SU-DHL-6 (cell line): ENCODE results near the gene IFI30.

Source experiments
- H2AFZ ChIP-seq: fragments of 200-600 bp; sonication (generic); 2 replicates; pipeline ENCODE4 v1.6.1; 2014; ENCODE audit warnings: low read depth, mild to moderate bottlenecking, moderate library complexity, mixed read lengths, antibody characterized with exemption, low read length; ENCODE audit not compliant: severe bottlenecking
- H3F3A ChIP-seq: fragments of 200-600 bp; shearing (Covaris generic); 2 replicates; pipeline ENCODE4 v1.6.0; 2016; ENCODE audit warnings: antibody characterized with exemption, mild to moderate bottlenecking; ENCODE audit not compliant: insufficient read depth
- H3K27ac ChIP-seq: fragments of 200-600 bp; sonication (generic); 2 replicates; pipeline ENCODE4 v1.5.1; 2016; ENCODE audit warnings: low read depth, mild to moderate bottlenecking, low read length, moderate library complexity, mixed read lengths
- H3K27me3 ChIP-seq: fragments of 200-600 bp; sonication (generic), shearing (Covaris generic); 2 replicates; pipeline ENCODE4 v1.6.0; 2014; ENCODE audit warnings: mild to moderate bottlenecking, low read length
- H3K36me3 ChIP-seq: fragments of 200-600 bp; sonication (generic); 2 replicates; pipeline ENCODE4 v1.6.1; 2014; ENCODE audit warnings: mild to moderate bottlenecking, low read length, mixed read lengths
- H3K4me2 ChIP-seq: fragments of 300-600, 200-600 bp; shearing (Covaris generic), sonication (generic); 2 replicates; pipeline ENCODE4 v1.6.0; 2014; ENCODE audit warnings: low read length, low read depth, mild to moderate bottlenecking; ENCODE audit not compliant: poor library complexity, severe bottlenecking
- H3K4me3 ChIP-seq: fragments of 200-600 bp; sonication (generic); 2 replicates; pipeline ENCODE4 v1.5.1; 2014; ENCODE audit warnings: antibody characterized with exemption, low read length, mild to moderate bottlenecking, mixed read lengths; ENCODE audit not compliant: insufficient read depth, poor library complexity, severe bottlenecking
- H3K79me2 ChIP-seq: fragments of 200-600 bp; sonication (generic); 2 replicates; pipeline ENCODE4 v1.6.1; 2014; ENCODE audit warnings: mild to moderate bottlenecking, low read length, moderate library complexity; ENCODE audit not compliant: insufficient read depth
- H3K9ac ChIP-seq: fragments of 200-600 bp; sonication (generic); 2 replicates; pipeline ENCODE4 v1.7.0; 2014; ENCODE audit warnings: mild to moderate bottlenecking, low read length
- H3K9me2 ChIP-seq: fragments of 200-600 bp; sonication (generic); replicated peaks from 2 replicates; pipeline ENCODE4 v1.6.1; 2014; ENCODE audit warnings: low read length; ENCODE audit not compliant: insufficient read depth
- H3K9me3 ChIP-seq: fragments of 200-600 bp; sonication (generic); 2 replicates; pipeline ENCODE4 v1.6.1; 2014; ENCODE audit warnings: low read length, mixed read lengths; ENCODE audit not compliant: insufficient read depth
- H4K20me1 ChIP-seq: fragments of 200-600 bp; sonication (generic); 2 replicates; pipeline ENCODE4 v1.6.1; 2014; ENCODE audit warnings: low read depth, mild to moderate bottlenecking, antibody characterized with exemption, low read length, moderate library complexity, mixed read lengths
- EZH2phosphoT487 ChIP-seq: fragments of 200-600 bp; sonication (generic), shearing (Covaris generic); conservative IDR thresholded peaks from 2 replicates; pipeline ENCODE4 v1.6.1; 2018; ENCODE audit warnings: mild to moderate bottlenecking, antibody characterized with exemption, low read length, moderate library complexity, mixed read lengths
- TF ChIP-seq, protein P1 (sequence below): fragments of 200-600 bp; sonication (generic); IDR thresholded peaks from one replicate; pipeline ENCODE4 v1.5.1; 2017; ENCODE audit warnings: antibody characterized with exemption, mild to moderate bottlenecking, low read length, moderate library complexity; ENCODE audit not compliant: insufficient read depth, poor library complexity, severe bottlenecking

IFI30 gene

GRCh38 chr19:18196511-18196845, 22.9 kb downstream of the IFI30 start:
- H4K20me1 ChIP-seq, result no peaks in the 10 kb centered on the region; the same call in 1 of the 2 replicates
- TF ChIP-seq, protein P1, sequence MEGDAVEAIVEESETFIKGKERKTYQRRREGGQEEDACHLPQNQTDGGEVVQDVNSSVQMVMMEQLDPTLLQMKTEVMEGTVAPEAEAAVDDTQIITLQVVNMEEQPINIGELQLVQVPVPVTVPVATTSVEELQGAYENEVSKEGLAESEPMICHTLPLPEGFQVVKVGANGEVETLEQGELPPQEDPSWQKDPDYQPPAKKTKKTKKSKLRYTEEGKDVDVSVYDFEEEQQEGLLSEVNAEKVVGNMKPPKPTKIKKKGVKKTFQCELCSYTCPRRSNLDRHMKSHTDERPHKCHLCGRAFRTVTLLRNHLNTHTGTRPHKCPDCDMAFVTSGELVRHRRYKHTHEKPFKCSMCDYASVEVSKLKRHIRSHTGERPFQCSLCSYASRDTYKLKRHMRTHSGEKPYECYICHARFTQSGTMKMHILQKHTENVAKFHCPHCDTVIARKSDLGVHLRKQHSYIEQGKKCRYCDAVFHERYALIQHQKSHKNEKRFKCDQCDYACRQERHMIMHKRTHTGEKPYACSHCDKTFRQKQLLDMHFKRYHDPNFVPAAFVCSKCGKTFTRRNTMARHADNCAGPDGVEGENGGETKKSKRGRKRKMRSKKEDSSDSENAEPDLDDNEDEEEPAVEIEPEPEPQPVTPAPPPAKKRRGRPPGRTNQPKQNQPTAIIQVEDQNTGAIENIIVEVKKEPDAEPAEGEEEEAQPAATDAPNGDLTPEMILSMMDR, result no peak
- TF ChIP-seq EZH2phosphoT487, result no peak
- H3K79me2 ChIP-seq, result peaks cover 10% of the 10 kb centered on the region
- H3K27ac ChIP-seq, result no peak overlapping the region
- H3K27me3 ChIP-seq, result no peaks in the 10 kb centered on the region
- peaks cover 21% of the 10 kb centered on the region for H3F3A ChIP-seq
- no peak overlapping the region for H3K9ac ChIP-seq
- H3K9me2 ChIP-seq, result no peaks in the 10 kb centered on the region
- no peak overlapping the region for H3K4me3 ChIP-seq
- no peak overlapping the region for H2AFZ ChIP-seq
- H3K4me2 ChIP-seq, result no peak overlapping the region
- no peaks in the 10 kb centered on the region for H3K36me3 ChIP-seq
- H3K9me3 ChIP-seq, result no peaks in the 10 kb centered on the region

DNA sequence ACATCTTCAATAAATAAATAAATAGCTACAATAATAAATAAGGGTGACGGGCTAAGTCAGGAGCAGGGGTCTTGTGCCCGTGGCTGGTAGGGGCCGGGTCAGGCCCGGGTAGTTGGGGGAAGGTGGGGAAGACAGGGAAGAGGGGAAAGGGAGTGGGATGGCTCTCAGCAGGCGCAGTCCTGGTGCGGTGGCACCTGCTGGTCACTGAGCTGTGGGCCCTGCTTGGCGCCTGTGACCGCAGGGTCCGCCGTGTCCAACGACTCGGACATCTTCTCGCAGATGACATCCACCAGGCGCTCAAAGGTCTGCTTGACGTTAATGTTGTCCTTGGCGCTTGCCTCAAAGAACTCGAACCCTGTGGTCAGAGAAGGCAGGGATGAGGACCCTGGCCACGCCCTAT, 23.7 kb downstream of the IFI30 start:
- TF ChIP-seq EZH2phosphoT487, result no peak
- TF ChIP-seq, protein P1, result no peak
- no peak overlapping the region for H3K4me3 ChIP-seq
- no peak overlapping the region for H3K27ac ChIP-seq
- no peaks in the 10 kb centered on the region for H3K27me3 ChIP-seq
- H3K9me2 ChIP-seq, result no peaks in the 10 kb centered on the region
- peaks cover 16% of the 10 kb centered on the region for H3K79me2 ChIP-seq
- no peaks in the 10 kb centered on the region; the same call in 1 of the 2 replicates for H4K20me1 ChIP-seq
- H2AFZ ChIP-seq, result no peak overlapping the region
- peaks cover 13% of the 10 kb centered on the region for H3F3A ChIP-seq
- no peak overlapping the region for H3K9ac ChIP-seq
- no peaks in the 10 kb centered on the region for H3K9me3 ChIP-seq
- H3K4me2 ChIP-seq, result no peak overlapping the region
- no peaks in the 10 kb centered on the region for H3K36me3 ChIP-seq

- TF ChIP-seq EZH2phosphoT487, result no peak
- TF ChIP-seq, protein P1, result no peak
- H3K27me3 ChIP-seq, result no peaks in the 10 kb centered on the region
- no peak overlapping the region for H3K9ac ChIP-seq
- no peaks in the 10 kb centered on the region for H3K36me3 ChIP-seq
- H3K27ac ChIP-seq, result no peak overlapping the region
- no peak overlapping the region for H3K4me3 ChIP-seq
- no peak overlapping the region for H3K4me2 ChIP-seq
- H4K20me1 ChIP-seq, result no peaks in the 10 kb centered on the region; the same call in 1 of the 2 replicates
- H3K9me3 ChIP-seq, result no peaks in the 10 kb centered on the region
- peaks cover 22% of the 10 kb centered on the region for H3K79me2 ChIP-seq
- peaks cover 11% of the 10 kb centered on the region; the same call in 1 of the 2 replicates for H3F3A ChIP-seq
- H3K9me2 ChIP-seq, result no peaks in the 10 kb centered on the region
- no peak overlapping the region for H2AFZ ChIP-seq
Measured at GRCh38 chr19:18197941-18198340, 24.3 kb downstream of the IFI30 start.
